ENCODE results near the gene CSNK1D. TPM values are rescaled to one million over a fixed set of nuclear protein-coding genes. Genes with fewer than 3 reads are reported as not detected.

CSNK1D gene
- total and polyA plus RNA-seq, 2 donors (not counting 1 experiment from before 2014, with no cell fraction given): 196 to 241 TPM

DNA sequence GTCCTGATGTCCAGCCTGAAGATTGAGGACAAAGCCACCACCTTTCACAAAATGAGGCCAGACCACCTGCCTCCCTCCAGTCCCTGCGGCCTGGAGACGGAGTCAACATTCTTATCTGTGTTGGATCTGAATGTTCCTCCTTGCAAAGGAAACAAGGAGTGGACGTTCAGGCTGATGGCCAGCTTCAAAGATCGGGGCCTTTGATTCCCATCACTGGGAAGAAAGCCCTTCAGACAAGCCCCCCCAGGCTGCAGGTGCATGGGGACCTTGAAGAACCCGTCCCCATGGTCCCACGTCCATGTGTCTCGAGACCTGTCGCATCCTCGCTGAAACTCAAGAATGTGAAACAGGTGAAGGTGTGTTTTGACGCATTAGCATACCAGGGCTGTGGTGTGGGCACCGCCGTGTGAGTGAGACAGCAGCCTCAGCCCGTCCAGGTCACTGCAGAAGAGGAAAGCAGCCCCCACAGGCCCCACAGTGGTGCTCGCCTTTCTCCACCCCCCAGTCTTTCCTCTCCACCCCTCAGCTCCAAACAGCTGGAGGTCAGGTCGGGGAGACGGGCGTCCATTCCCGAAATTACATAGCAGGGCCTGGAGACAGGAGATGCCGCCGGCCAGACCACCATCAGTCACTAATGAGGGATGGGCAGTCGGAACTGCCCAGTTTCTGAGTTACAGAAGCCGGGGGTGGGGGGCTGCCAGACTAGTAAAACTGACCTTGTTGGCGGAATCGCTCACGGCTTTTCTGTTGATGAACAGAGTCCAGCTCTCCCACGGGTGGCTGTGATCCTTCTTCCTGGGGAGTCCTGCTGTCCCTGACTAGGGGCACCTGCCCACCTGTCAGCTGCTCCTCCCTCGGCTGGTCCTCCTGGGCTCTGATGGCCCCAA lies 877 bp upstream of the CSNK1D start:
- peaks cover 35% of the 10 kb centered on the region for H3K4me1 Mint-ChIP-seq
- Histone ChIP-seq H3K4me2 (replicated peaks; ENCODE audit: low read depth, low read length, poor library complexity, severe bottlenecking) (peak overlapping the region; percentile 86), H3K27ac (ENCODE audit: low read length in 2 of 2) (no peak overlapping the region), H3K27me3 (replicated peaks in 1 of 4; ENCODE audit: control extremely low read depth in 1 of 4, control insufficient read depth in 3 of 4, insufficient read depth in 4 of 4, low read length in 3 of 4) (peaks cover 0 to 5% (median 0%) of the 10 kb centered on the region in 4 experiments), H3K9ac (ENCODE audit: low read length) (peak overlapping the region; percentile 90), H3K36me3 (replicated peaks in 1 of 2; ENCODE audit: control extremely low read depth in 1 of 2, control insufficient read depth in 1 of 2, extremely low read depth in 1 of 2, insufficient read depth in 2 of 2, low read length in 1 of 2) (peaks cover 3 to 26% of the 10 kb centered on the region in 2 experiments), H4K20me1 (ENCODE audit: control insufficient read depth, insufficient read depth, low read length, poor library complexity, severe bottlenecking) (peaks cover 40% of the 10 kb centered on the region), H3K79me2 (ENCODE audit: control insufficient read depth, insufficient read depth, low read length) (peaks cover 57% of the 10 kb centered on the region), H2AFZ (ENCODE audit: insufficient read depth, low read depth, low read length, poor library complexity, severe bottlenecking) (peak overlapping the region; percentile 91), H3K4me3 (ENCODE audit: control extremely low read depth in 1 of 5, extremely low read depth in 1 of 5, insufficient read depth in 1 of 5, low read depth in 2 of 5, low read length in 4 of 5) (peak overlapping the region in 3 of 5 experiments; percentile 80 to 87 (median 80)), H3K4me1 (ENCODE audit: control insufficient read depth in 2 of 2, insufficient read depth in 2 of 2, low read length in 2 of 2) (peaks cover 28 to 41% of the 10 kb centered on the region in 2 donors), H3K9me3 (ENCODE audit: control extremely low read depth in 1 of 3, control insufficient read depth in 2 of 3, insufficient read depth in 1 of 3, low read length in 2 of 3) (no peaks in the 10 kb centered on the region)
- ATAC-seq (ENCODE audit: low read depth): no peak
- intact Hi-C loops (cut with micrococcal nuclease): no loop called here
- ChIA-PET POLR2A (interaction anchor here (1.0 to 2.3 kb wide), 6 partner anchors 10 to 62 kb away, joined by 3 to 28 read pairs (median 11); partner anchors contain the start of genes CCDC57 and SLC16A3), CTCF (interaction anchor here (0.9 to 1.6 kb wide), 4 partner anchors 18 to 38 kb away, joined by 3 to 7 read pairs (median 4); no protein-coding TSS in a partner anchor)
- H3K27ac Mint-ChIP-seq: peak overlapping the region; percentile 63
- TF ChIP-seq EZH2 (IDR thresholded peaks at IDR 0.05; ENCODE audit: borderline replicate concordance, insufficient read depth, low read depth, low read length, poor library complexity, severe bottlenecking): no peak
- TF ChIP-seq, protein P1, sequence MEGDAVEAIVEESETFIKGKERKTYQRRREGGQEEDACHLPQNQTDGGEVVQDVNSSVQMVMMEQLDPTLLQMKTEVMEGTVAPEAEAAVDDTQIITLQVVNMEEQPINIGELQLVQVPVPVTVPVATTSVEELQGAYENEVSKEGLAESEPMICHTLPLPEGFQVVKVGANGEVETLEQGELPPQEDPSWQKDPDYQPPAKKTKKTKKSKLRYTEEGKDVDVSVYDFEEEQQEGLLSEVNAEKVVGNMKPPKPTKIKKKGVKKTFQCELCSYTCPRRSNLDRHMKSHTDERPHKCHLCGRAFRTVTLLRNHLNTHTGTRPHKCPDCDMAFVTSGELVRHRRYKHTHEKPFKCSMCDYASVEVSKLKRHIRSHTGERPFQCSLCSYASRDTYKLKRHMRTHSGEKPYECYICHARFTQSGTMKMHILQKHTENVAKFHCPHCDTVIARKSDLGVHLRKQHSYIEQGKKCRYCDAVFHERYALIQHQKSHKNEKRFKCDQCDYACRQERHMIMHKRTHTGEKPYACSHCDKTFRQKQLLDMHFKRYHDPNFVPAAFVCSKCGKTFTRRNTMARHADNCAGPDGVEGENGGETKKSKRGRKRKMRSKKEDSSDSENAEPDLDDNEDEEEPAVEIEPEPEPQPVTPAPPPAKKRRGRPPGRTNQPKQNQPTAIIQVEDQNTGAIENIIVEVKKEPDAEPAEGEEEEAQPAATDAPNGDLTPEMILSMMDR (IDR thresholded peaks at IDR 0.05): no peak
- H3K9me3 Mint-ChIP-seq (ENCODE audit: insufficient read depth): no peaks in the 10 kb centered on the region
- DNase-seq: no peak
- no peaks in the 10 kb centered on the region for H3K27me3 Mint-ChIP-seq
- peak overlapping the region; percentile 93 for H3K4me3 Mint-ChIP-seq
- 86% methylated on average over 25 of the region's 27 CpGs for WGBS (ENCODE audit: insufficient coverage)

Data from B cell (primary cell).